Breast epithelium (tissue), 3 donors: Measurements from ENCODE around the gene ARMH1.

ENCODE experiments used
- CTCF ChIP-seq, 3 donors: fragments of 450-650 bp; IDR thresholded peaks; one replicate each; pipeline ENCODE4 v1.5.1; 2016 to 2017; ENCODE audit warnings: antibody characterized with exemption in 3 of 3, mild to moderate bottlenecking in 3 of 3, moderate library complexity in 3 of 3
- POLR2AphosphoS5 ChIP-seq, 3 donors: sonication (generic); formaldehyde crosslinking; IDR thresholded peaks; one replicate each; pipeline ENCODE4 v1.6.1; 2017; ENCODE audit warnings: antibody characterized with exemption in 3 of 3

GRCh38 chr1:44642925-44643324 is 31.6 kb upstream of the ARMH1 start:
- TF ChIP-seq CTCF (IDR thresholded peaks at IDR 0.05) (no peak), POLR2AphosphoS5 (IDR thresholded peaks at IDR 0.05) (no peak)
